ENCODE data around the gene NELFA. TPM values are rescaled to one million over a fixed set of nuclear protein-coding genes. Genes with fewer than 3 reads are reported as not detected.

Gene NELFA
- total and polyA plus RNA-seq, 10 of the 15 experiments (the other 5 are each of a cell fraction or from before 2014, with no cell fraction given): 0.39 to 38.6 (median 16.7) TPM

- H3K9ac ChIP-seq (ENCODE audit: control insufficient read depth, insufficient read depth, low read length): no peak overlapping the region
- H3K4me1 ChIP-seq (ENCODE audit: control insufficient read depth, insufficient read depth, low read length): peaks cover 8% of the 10 kb centered on the region; the same call in 1 of the 2 replicates
- intact Hi-C loops (cut with micrococcal nuclease; ENCODE audit: unreplicated experiment) (no loop called here), in situ Hi-C loops (cut with MboI) (no loop called here)
- no peaks in the 10 kb centered on the region for H4K20me1 ChIP-seq (ENCODE audit: control insufficient read depth, insufficient read depth)
- SMC1A ChIA-PET (ENCODE audit: uncharacterized antibody, unreplicated experiment): no interaction called here
- no peak overlapping the region for H3K4me2 ChIP-seq (ENCODE audit: control insufficient read depth, insufficient read depth)
- H3K9me3 ChIP-seq (replicated peaks; ENCODE audit: control insufficient read depth, insufficient read depth, low read length): no peaks in the 10 kb centered on the region
- ATAC-seq: no peak
- RAD21 ChIA-PET (ENCODE audit: unreplicated experiment): no interaction called here
- H2AFZ ChIP-seq (ENCODE audit: control insufficient read depth, low read depth, low read length): no peak overlapping the region
- BruUV-seq (replicated peaks): no TSS peak
- WGBS (ENCODE audit: insufficient coverage, insufficient replicate concordance, low lambda C conversion rate, missing lambda C conversion rate): 78% methylated on average over 17 of the region's 18 CpGs
- H3K27ac ChIP-seq (ENCODE audit: control insufficient read depth, insufficient read depth): no peak overlapping the region
- FAIRE-seq: no peak
- no peaks in the 10 kb centered on the region for H3K36me3 ChIP-seq (ENCODE audit: control insufficient read depth in 2 of 2, insufficient read depth in 2 of 2, low read length in 1 of 2)
- DNase-seq (ENCODE audit: low read depth, low spot score): no peak
- POLR2A ChIA-PET: no interaction called here
- no peak overlapping the region for H3K4me3 ChIP-seq
- peaks cover 3 to 4% of the 10 kb centered on the region in 2 experiments; a peak in 3 of 4 replicates for H3K27me3 ChIP-seq (replicated peaks in 1 of 2; ENCODE audit: control insufficient read depth in 2 of 2, insufficient read depth in 2 of 2, low read length in 1 of 2)
- no peaks in the 10 kb centered on the region for H3K79me2 ChIP-seq (ENCODE audit: control insufficient read depth, insufficient read depth, low read length)
- CTCF ChIA-PET: no interaction called here
- no peak for TF ChIP-seq IRF4 (IDR thresholded peaks at IDR 0.05; ENCODE audit: low read depth, low read length)
- no peak for TF ChIP-seq REST (IDR thresholded peaks at IDR 0.05; ENCODE audit: low read depth, low read length)
- no peak for TF ChIP-seq JUND (IDR thresholded peaks at IDR 0.05; ENCODE audit: low read depth, low read length)
- no peak for TF ChIP-seq TCF12 (IDR thresholded peaks at IDR 0.05; ENCODE audit: low read depth, low read length)
- no peak for TF ChIP-seq SMARCA5 (IDR thresholded peaks at IDR 0.05)
- no peak for TF ChIP-seq ZNF217 (IDR thresholded peaks at IDR 0.05)
- TF ChIP-seq SREBF2 (IDR thresholded peaks at IDR 0.05; ENCODE audit: low read length): no peak
- TF ChIP-seq HSF1 (IDR thresholded peaks at IDR 0.05; ENCODE audit: low read depth, low read length): no peak
- TF ChIP-seq NR2F1 (conservative IDR thresholded peaks at IDR 0.05): no peak
- no peak for TF ChIP-seq RFX5 (IDR thresholded peaks at IDR 0.05; ENCODE audit: low read depth, low read length)
- TF ChIP-seq PBX3 (IDR thresholded peaks at IDR 0.05; ENCODE audit: insufficient replicate concordance, low read depth, low read length): no peak
- TF ChIP-seq ZBTB11 (CRISPR knock-in tag; IDR thresholded peaks at IDR 0.05): no peak
These were observed 36.1 kb upstream of the NELFA start for GRCh38 chr4:2044542-2045517.

Measured in GM12878 (cell line).